DND-41 (cell line): ENCODE data around the gene AP1S3.

Experiments used
- CTCF ChIP-seq: IDR thresholded peaks from 2 replicates; pipeline ENCODE4 v1.5.1; 2012; ENCODE audit warnings: borderline replicate concordance, low read length, moderate library complexity, mild to moderate bottlenecking; ENCODE audit not compliant: poor library complexity, severe bottlenecking; ENCODE audit errors: extremely low read depth
- EZH2 ChIP-seq: IDR thresholded peaks from 3 replicates; pipeline ENCODE4 v1.6.1; 2012; ENCODE audit warnings: borderline replicate concordance, low read depth, mild to moderate bottlenecking, moderate library complexity, low read length, inconsistent platforms; ENCODE audit not compliant: severe bottlenecking

- TF ChIP-seq CTCF: no peak
- TF ChIP-seq EZH2: no peak
Observed at GRCh38 chr2:223863491-223863890, 26.1 kb upstream of the AP1S3 start.
